HFFc6 (cell line): Measurements from ENCODE around the gene RANGAP1. TPM values are rescaled to one million over a fixed set of nuclear protein-coding genes. Genes with fewer than 3 reads are reported as not detected.

Source experiments
- DNase-seq: peaks from one replicate; pipeline ENCODE4 v3.0.0-alpha.2; 2018
- H3K27ac Mint-ChIP-seq: 2 replicates; pipeline ENCODE4 v1.8.0; 2020; ENCODE audit warnings: mild to moderate bottlenecking, mixed read lengths
- H3K27me3 Mint-ChIP-seq: 2 replicates; pipeline ENCODE4 v1.8.0; 2021; ENCODE audit warnings: mild to moderate bottlenecking, moderate library complexity, mixed read lengths; ENCODE audit not compliant: insufficient read depth
- H3K36me3 Mint-ChIP-seq: 2 replicates; pipeline ENCODE4 v1.8.0; 2021; ENCODE audit warnings: low read depth, mixed read lengths
- H3K4me1 Mint-ChIP-seq: 2 replicates; pipeline ENCODE4 v1.8.0; 2020; ENCODE audit warnings: low read depth, mixed read lengths
- H3K4me3 Mint-ChIP-seq: 2 replicates; pipeline ENCODE4 v1.8.0; 2020; ENCODE audit warnings: mild to moderate bottlenecking, moderate library complexity, mixed read lengths
- H3K9me3 Mint-ChIP-seq: 2 replicates; pipeline ENCODE4 v1.8.0; 2020; ENCODE audit warnings: mild to moderate bottlenecking, mixed read lengths
- total RNA-seq, 6 experiments: library from RNA; stranded (reverse); fragmentation: NEBNext Ultra II Directional; extraction: Animal tissue kit (Norgen Biotek cat#: 25700); gene quantifications; 2 replicates in 1 of 6; 3 replicates in 5 of 6; pipeline ENCODE4 v1.2.3, GENCODE V29; 2021
- TF ChIP-seq, protein P1 (sequence below): fragments of 200-600 bp; sonication (generic); IDR thresholded peaks from 2 replicates; pipeline ENCODE4 v1.5.0; 2021; ENCODE audit warnings: antibody characterized with exemption, mild to moderate bottlenecking

The RANGAP1 gene
- total RNA-seq, 6 experiments from 2014 or later, result 215 to 249 (median 227) TPM

DNA sequence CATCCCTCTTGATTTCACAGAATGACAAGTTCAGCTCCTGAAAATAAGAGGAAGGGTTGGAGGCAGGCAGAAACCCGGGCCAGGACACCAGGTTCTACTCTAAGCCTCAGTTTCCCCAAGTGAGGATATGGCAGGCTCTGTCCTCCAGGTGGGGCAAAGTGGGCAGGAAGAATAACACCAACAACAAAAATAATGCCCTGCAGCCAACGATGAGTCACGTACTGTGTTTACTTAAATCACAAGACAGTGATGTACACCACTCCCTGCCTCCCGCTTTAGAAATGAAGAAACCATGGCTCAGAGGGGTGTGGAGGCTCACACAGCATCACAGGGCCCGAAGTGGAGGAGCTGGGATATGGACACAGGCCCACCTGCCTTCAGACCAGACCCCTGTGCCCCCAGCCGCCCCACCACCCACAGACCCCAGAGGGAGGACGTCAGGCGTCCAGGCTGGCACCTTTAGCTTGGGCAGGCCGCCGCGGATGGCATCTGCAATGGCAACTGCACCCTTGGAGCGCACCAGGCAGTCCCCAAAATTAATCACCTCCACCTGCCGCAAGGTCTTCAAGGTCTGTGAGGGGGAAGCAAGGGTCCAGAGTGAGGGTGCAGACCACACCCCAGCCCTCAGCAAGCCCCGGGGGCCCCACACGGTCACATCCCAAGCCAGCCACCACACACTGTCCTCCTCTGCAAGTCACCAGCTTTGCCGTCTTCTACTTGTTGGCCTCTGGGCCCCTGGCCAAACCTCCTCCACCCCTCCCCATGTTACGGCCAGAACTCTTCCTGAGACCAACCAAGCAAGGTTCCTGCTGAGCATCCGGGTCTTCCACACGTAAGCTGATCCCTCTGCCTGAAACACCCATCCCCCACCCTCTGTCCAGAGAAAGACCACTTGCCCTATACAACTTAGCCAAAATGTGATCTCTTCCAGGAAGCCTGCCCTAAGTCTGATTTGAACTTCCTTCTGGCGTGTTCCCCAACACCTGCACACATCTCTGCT, 29.4 kb downstream of the RANGAP1 start:
- TF ChIP-seq, protein P1, sequence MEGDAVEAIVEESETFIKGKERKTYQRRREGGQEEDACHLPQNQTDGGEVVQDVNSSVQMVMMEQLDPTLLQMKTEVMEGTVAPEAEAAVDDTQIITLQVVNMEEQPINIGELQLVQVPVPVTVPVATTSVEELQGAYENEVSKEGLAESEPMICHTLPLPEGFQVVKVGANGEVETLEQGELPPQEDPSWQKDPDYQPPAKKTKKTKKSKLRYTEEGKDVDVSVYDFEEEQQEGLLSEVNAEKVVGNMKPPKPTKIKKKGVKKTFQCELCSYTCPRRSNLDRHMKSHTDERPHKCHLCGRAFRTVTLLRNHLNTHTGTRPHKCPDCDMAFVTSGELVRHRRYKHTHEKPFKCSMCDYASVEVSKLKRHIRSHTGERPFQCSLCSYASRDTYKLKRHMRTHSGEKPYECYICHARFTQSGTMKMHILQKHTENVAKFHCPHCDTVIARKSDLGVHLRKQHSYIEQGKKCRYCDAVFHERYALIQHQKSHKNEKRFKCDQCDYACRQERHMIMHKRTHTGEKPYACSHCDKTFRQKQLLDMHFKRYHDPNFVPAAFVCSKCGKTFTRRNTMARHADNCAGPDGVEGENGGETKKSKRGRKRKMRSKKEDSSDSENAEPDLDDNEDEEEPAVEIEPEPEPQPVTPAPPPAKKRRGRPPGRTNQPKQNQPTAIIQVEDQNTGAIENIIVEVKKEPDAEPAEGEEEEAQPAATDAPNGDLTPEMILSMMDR, result peak; percentile 51
- DNase-seq, result peak; percentile 71
- H3K36me3 Mint-ChIP-seq, result peaks cover 17% of the 10 kb centered on the region
- H3K27me3 Mint-ChIP-seq, result peaks cover 9% of the 10 kb centered on the region
- H3K4me3 Mint-ChIP-seq, result peak overlapping the region; percentile 26; the same call in 1 of the 2 replicates
- no peaks in the 10 kb centered on the region for H3K9me3 Mint-ChIP-seq
- H3K4me1 Mint-ChIP-seq, result peaks cover 15% of the 10 kb centered on the region
- H3K27ac Mint-ChIP-seq, result peak overlapping the region; percentile 73

- no peaks in the 10 kb centered on the region for H3K9me3 Mint-ChIP-seq
- TF ChIP-seq, protein P1, result no peak
- DNase-seq, result no peak
- peaks cover 15% of the 10 kb centered on the region for H3K4me1 Mint-ChIP-seq
- H3K4me3 Mint-ChIP-seq, result no peak overlapping the region
- peaks cover 9% of the 10 kb centered on the region for H3K27me3 Mint-ChIP-seq
- no peak overlapping the region; the same call in 1 of the 2 replicates for H3K27ac Mint-ChIP-seq
- peaks cover 23% of the 10 kb centered on the region for H3K36me3 Mint-ChIP-seq
Measured at GRCh38 chr22:41254230-41254629, 31.8 kb downstream of the RANGAP1 start.

DNA sequence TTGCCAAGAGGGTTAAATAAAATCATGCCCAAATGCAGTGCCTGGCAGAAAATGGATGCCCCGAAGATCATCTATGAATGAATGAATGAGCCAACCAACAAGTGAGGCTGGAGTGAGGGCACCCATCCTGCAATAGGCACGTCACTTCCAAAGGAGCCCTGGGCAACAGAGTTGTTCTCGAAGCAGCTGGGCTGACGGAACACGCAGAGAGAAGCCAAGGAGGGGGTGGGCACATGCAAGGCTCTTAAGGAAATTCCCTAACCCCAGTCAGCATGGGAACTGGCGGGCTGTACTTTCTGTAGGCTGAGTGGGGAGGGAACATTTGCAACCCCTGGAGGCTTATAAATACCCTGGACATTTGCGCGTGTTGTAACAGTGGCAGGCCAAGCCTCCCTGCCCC, 33.6 kb downstream of the RANGAP1 start:
- Mint-ChIP-seq H3K4me1 (peaks cover 14% of the 10 kb centered on the region), H3K27me3 (peaks cover 6% of the 10 kb centered on the region), H3K27ac (no peak overlapping the region), H3K9me3 (no peaks in the 10 kb centered on the region), H3K4me3 (no peak overlapping the region), H3K36me3 (peaks cover 28% of the 10 kb centered on the region)
- DNase-seq, result no peak
- TF ChIP-seq, protein P1, result no peak

DNA sequence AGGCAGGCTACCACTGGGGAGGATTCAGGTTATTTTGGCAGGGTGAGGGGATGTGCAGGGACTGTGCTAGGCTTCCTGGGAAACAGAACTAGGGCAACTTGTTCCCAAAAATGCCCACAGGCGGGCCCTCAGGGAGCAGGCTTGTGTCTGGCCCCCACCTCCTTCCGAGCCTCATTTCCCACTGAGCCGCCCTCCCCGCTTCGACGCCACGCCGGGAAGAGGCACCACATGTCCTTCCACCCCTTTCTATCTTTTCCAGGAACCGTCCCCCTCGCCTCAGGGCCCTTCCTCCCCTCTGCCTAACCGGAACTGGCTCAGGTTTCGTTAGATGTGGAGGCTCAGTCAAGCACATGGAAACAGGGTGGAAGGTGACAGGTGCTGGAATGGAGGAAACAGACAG, 35.9 kb downstream of the RANGAP1 start:
- DNase-seq, result no peak
- peaks cover 16% of the 10 kb centered on the region; the same call in 1 of the 2 replicates for H3K36me3 Mint-ChIP-seq
- H3K4me1 Mint-ChIP-seq, result no peaks in the 10 kb centered on the region
- no peak overlapping the region for H3K4me3 Mint-ChIP-seq
- TF ChIP-seq, protein P1, result no peak
- peaks cover 3% of the 10 kb centered on the region for H3K27me3 Mint-ChIP-seq
- no peak overlapping the region for H3K27ac Mint-ChIP-seq
- H3K9me3 Mint-ChIP-seq, result no peaks in the 10 kb centered on the region

DNA sequence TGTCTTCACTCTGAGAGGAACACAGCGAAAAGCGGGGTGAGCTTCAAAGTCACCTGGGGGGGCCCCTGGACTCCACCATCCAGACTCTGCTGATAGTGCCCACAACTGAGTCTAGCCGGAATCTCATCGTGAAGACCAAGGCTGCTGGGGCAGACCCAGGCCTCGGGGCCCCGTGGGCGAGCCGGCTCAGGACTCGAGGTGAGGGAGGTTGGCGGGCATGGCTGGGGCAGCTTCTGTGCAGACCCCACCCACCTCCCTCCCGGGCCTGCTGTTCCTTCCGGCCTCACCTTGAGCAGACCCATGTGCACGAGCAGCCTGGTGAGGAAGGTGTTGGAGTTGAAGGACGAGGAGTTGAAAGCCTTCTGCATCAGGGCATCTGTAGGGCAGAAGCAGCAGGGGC, 36.5 kb downstream of the RANGAP1 start:
- no peaks in the 10 kb centered on the region for H3K9me3 Mint-ChIP-seq
- H3K36me3 Mint-ChIP-seq, result peaks cover 16% of the 10 kb centered on the region; the same call in 1 of the 2 replicates
- no peak overlapping the region for H3K27ac Mint-ChIP-seq
- no peak for DNase-seq
- TF ChIP-seq, protein P1, result no peak
- peaks cover 3% of the 10 kb centered on the region for H3K27me3 Mint-ChIP-seq
- no peaks in the 10 kb centered on the region for H3K4me1 Mint-ChIP-seq
- no peak overlapping the region for H3K4me3 Mint-ChIP-seq
